GM23338 (cell line): ENCODE results near the gene ZBTB45. TPM values are rescaled to one million over a fixed set of nuclear protein-coding genes. Genes with fewer than 3 reads are reported as not detected.

Experiments
- ATAC-seq: fragments of 200-7000 bp; cut with Tn5 transposase; 3 replicates; pipeline ENCODE4 v1.9.1; 2020
- DNase-seq: peaks from one replicate; pipeline ENCODE4 v3.0.0-alpha.2; 2015; ENCODE audit warnings: low spot score
- H2AFZ ChIP-seq: fragments of 200-600 bp; sonication (generic); 2 replicates; pipeline ENCODE4 v1.8.0; 2016; ENCODE audit warnings: antibody characterized with exemption, mild to moderate bottlenecking, moderate library complexity
- H3F3A ChIP-seq: fragments of 200-600 bp; sonication (generic); replicated peaks from 2 replicates; pipeline ENCODE4 v1.8.0; 2017; ENCODE audit warnings: antibody characterized with exemption, mixed run types, low read depth
- H3K27ac ChIP-seq: fragments of 200-600 bp; sonication (generic); 2 replicates; pipeline ENCODE4 v1.6.1; 2016; ENCODE audit warnings: low read depth
- H3K27me3 ChIP-seq: fragments of 200-600 bp; sonication (generic); 2 replicates; pipeline ENCODE4 v1.8.0; 2016; ENCODE audit warnings: mild to moderate bottlenecking, mixed run types, moderate library complexity; ENCODE audit not compliant: insufficient read depth
- H3K36me3 ChIP-seq: fragments of 200-600 bp; sonication (generic); 2 replicates; pipeline ENCODE4 v1.8.0; 2016; ENCODE audit warnings: mild to moderate bottlenecking; ENCODE audit not compliant: insufficient read depth
- H3K4me1 ChIP-seq: fragments of 200-600 bp; sonication (generic); 2 replicates; pipeline ENCODE4 v1.8.0; 2016; ENCODE audit warnings: mild to moderate bottlenecking, moderate library complexity; ENCODE audit not compliant: insufficient read depth
- H3K4me2 ChIP-seq: fragments of 200-600 bp; sonication (generic); 2 replicates; pipeline ENCODE4 v1.7.1; 2017; ENCODE audit warnings: mixed run types
- H3K4me3 ChIP-seq: fragments of 200-600 bp; sonication (generic); 2 replicates; pipeline ENCODE4 v1.6.1; 2016; ENCODE audit warnings: mixed run types
- H3K79me2 ChIP-seq: fragments of 200-600 bp; sonication (generic); replicated peaks from 2 replicates; pipeline ENCODE4 v1.8.0; 2017; ENCODE audit warnings: mild to moderate bottlenecking; ENCODE audit not compliant: insufficient read depth
- H3K9me2 ChIP-seq: fragments of 200-600 bp; sonication (generic); 2 replicates; pipeline ENCODE4 v1.8.0; 2017; ENCODE audit not compliant: insufficient read depth
- H4K20me1 ChIP-seq: fragments of 200-600 bp; sonication (generic); replicated peaks from 2 replicates; pipeline ENCODE4 v1.8.0; 2017; ENCODE audit warnings: mild to moderate bottlenecking; ENCODE audit not compliant: insufficient read depth
- H3K27ac Mint-ChIP-seq: 2 replicates; pipeline ENCODE4 v1.8.0; 2020; ENCODE audit warnings: inconsistent platforms, mild to moderate bottlenecking, moderate library complexity, mixed read lengths
- H3K27me3 Mint-ChIP-seq: 3 replicates; pipeline ENCODE4 v1.8.0; 2022; ENCODE audit warnings: low read depth, mild to moderate bottlenecking, moderate library complexity, mixed read lengths, inconsistent platforms; ENCODE audit not compliant: insufficient read depth, poor library complexity
- H3K36me3 Mint-ChIP-seq: 3 replicates; pipeline ENCODE4 v1.8.0; 2021; ENCODE audit warnings: low read depth, mild to moderate bottlenecking, inconsistent platforms, moderate library complexity, mixed read lengths
- H3K4me1 Mint-ChIP-seq: 3 replicates; pipeline ENCODE4 v1.8.0; 2020; ENCODE audit warnings: mild to moderate bottlenecking, inconsistent platforms, mixed read lengths
- H3K4me3 Mint-ChIP-seq: 3 replicates; pipeline ENCODE4 v1.8.0; 2021; ENCODE audit warnings: moderate library complexity, mild to moderate bottlenecking, inconsistent platforms, mixed read lengths
- H3K9me3 Mint-ChIP-seq: 3 replicates; pipeline ENCODE4 v1.8.0; 2020; ENCODE audit warnings: moderate library complexity, mild to moderate bottlenecking, inconsistent platforms, mixed read lengths
- CREB1 ChIP-seq: fragments of 250-450 bp; sonication (Bioruptor Pico); IDR thresholded peaks from 2 replicates; pipeline ENCODE4 v1.5.0; 2020; ENCODE audit warnings: low read depth, mild to moderate bottlenecking, moderate library complexity
- ETS1 ChIP-seq: IDR thresholded peaks from 2 replicates; pipeline ENCODE4 v1.6.1; 2016; ENCODE audit warnings: antibody characterized with exemption
- EZH2 ChIP-seq: fragments of 200-600 bp; sonication (generic); IDR thresholded peaks from one replicate; pipeline ENCODE4 v1.8.0; 2017; ENCODE audit warnings: antibody characterized with exemption, mild to moderate bottlenecking, low read depth; ENCODE audit not compliant: unreplicated experiment
- EZH2phosphoT487 ChIP-seq: fragments of 200-600 bp; sonication (generic); IDR thresholded peaks from one replicate; pipeline ENCODE4 v1.8.1; 2018; ENCODE audit warnings: antibody characterized with exemption; ENCODE audit not compliant: unreplicated experiment
- NANOG ChIP-seq: IDR thresholded peaks from 2 replicates; pipeline ENCODE4 v1.6.1; 2016; ENCODE audit warnings: antibody characterized with exemption, borderline replicate concordance
- POLR2AphosphoS5 ChIP-seq: IDR thresholded peaks from 2 replicates; pipeline ENCODE4 v1.6.1; 2016; ENCODE audit warnings: antibody characterized with exemption, low read depth
- ZNF114 ChIP-seq: fragments of 250-450 bp; sonication (Bioruptor Pico); IDR thresholded peaks from 2 replicates; pipeline ENCODE4 v1.5.0; 2020; ENCODE audit warnings: mild to moderate bottlenecking, moderate library complexity
- polyA plus RNA-seq: library from polyadenylated mRNA; unstranded; fragments of >200 nt; fragmentation: Nextera tagmentation; extraction: Ambion mirVana; gene quantifications from 2 replicates; pipeline ENCODE4 v1.2.1, GENCODE V29; 2016
- total RNA-seq: library from RNA; depleted of rRNA; stranded (reverse); fragments of >200 nt; shearing (Covaris generic); gene quantifications from 2 replicates; pipeline ENCODE4 v1.2.3, GENCODE V29; 2014

ZBTB45 gene
- total and polyA plus RNA-seq, 2 experiments from 2014 or later, result 9.5 to 10.4 TPM

- Mint-ChIP-seq H3K36me3 (peaks cover 46% of the 10 kb centered on the region), H3K27ac (peak overlapping the region; percentile 98), H3K4me3 (peak overlapping the region; percentile 97), H3K27me3 (peaks cover 62% of the 10 kb centered on the region), H3K9me3 (peaks cover 8% of the 10 kb centered on the region; the same call in 2 of the 3 replicates), H3K4me1 (peaks cover 50% of the 10 kb centered on the region)
- H3K79me2 ChIP-seq, result peaks cover 20% of the 10 kb centered on the region
- no peaks in the 10 kb centered on the region; the same call in 1 of the 2 replicates for H4K20me1 ChIP-seq
- peaks cover 27% of the 10 kb centered on the region for H3K27me3 ChIP-seq
- 0 out of 2 replicates have a peak, but pooled peaks cover 2% of the 10 kb centered on the region for H3K36me3 ChIP-seq
- no peak for ATAC-seq
- DNase-seq, result no peak
- peak overlapping the region; percentile 84 for H3K4me3 ChIP-seq
- peak overlapping the region; percentile 85 for H3K27ac ChIP-seq
- H3K4me1 ChIP-seq, result peaks cover 23% of the 10 kb centered on the region
- peaks cover 5% of the 10 kb centered on the region; the same call in 1 of the 2 replicates for H3K9me2 ChIP-seq
- no peak overlapping the region for H2AFZ ChIP-seq
- peaks cover 61% of the 10 kb centered on the region for H3F3A ChIP-seq
- TF ChIP-seq POLR2AphosphoS5 (no peak), EZH2phosphoT487 (no peak), CREB1 (CRISPR knock-in tag) (no peak), EZH2 (no peak), ETS1 (no peak)
- H3K4me2 ChIP-seq, result peak overlapping the region; percentile 98
Observed at GRCh38 chr19:58557221-58558065, 37.8 kb upstream of the ZBTB45 start.

- Histone ChIP-seq H3K4me2 (peak overlapping the region; percentile 98), H3K4me1 (peaks cover 23% of the 10 kb centered on the region), H3K4me3 (peak overlapping the region; percentile 84)
Observed at GRCh38 chr19:58556622-58557220, 37.1 kb upstream of the ZBTB45 start.

More at GRCh38 chr19:58556622-58557220, 37.1 kb upstream of the ZBTB45 start:
- DNase-seq, result no peak
- Histone ChIP-seq H2AFZ (no peak overlapping the region), H3K27ac (no peak overlapping the region), H3K36me3 (0 out of 2 replicates have a peak, but pooled peaks cover 6% of the 10 kb centered on the region), H3F3A (peaks cover 62% of the 10 kb centered on the region), H3K27me3 (peaks cover 21% of the 10 kb centered on the region), H3K9me2 (peaks cover 5% of the 10 kb centered on the region; the same call in 1 of the 2 replicates), H3K79me2 (peaks cover 20% of the 10 kb centered on the region), H4K20me1 (no peaks in the 10 kb centered on the region; the same call in 1 of the 2 replicates)
- peak overlapping the region; percentile 72; the same call in 1 of the 2 replicates for H3K27ac Mint-ChIP-seq
- H3K4me3 Mint-ChIP-seq, result peak overlapping the region; percentile 97
- H3K27me3 Mint-ChIP-seq, result peaks cover 55% of the 10 kb centered on the region
- no peak for ATAC-seq
- H3K4me1 Mint-ChIP-seq, result peaks cover 43% of the 10 kb centered on the region
- TF ChIP-seq EZH2, result no peak
- no peak for TF ChIP-seq ETS1
- no peak for TF ChIP-seq ZNF114
- TF ChIP-seq NANOG, result no peak
- H3K9me3 Mint-ChIP-seq, result peaks cover 8% of the 10 kb centered on the region; the same call in 2 of the 3 replicates
- H3K36me3 Mint-ChIP-seq, result peaks cover 53% of the 10 kb centered on the region
